Astrocyte of the hippocampus (primary cell): ENCODE results near the gene CTXN3.

Experiments
- DNase-seq: peaks from one replicate; pipeline ENCODE4 v3.0.0; 2011; ENCODE audit warnings: low read depth, low spot score

Gene CTXN3

GRCh38 chr5:127697894-127698600 is 49.2 kb downstream of the CTXN3 start:
- DNase-seq = peak; percentile 67

- DNase-seq = no peak
These were observed 50.5 kb downstream of the CTXN3 start for GRCh38 chr5:127699416-127699815.

GRCh38 chr5:127700237-127700766 is 51.4 kb downstream of the CTXN3 start:
- DNase-seq = no peak

GRCh38 chr5:127702434-127702833 is 53.6 kb downstream of the CTXN3 start:
- no peak for DNase-seq

GRCh38 chr5:127702926-127703561 is 54.2 kb downstream of the CTXN3 start, which contains the start of gene CCDC192:
TSS of gene CCDC192 (plus strand) at chr5:127703391. CDS start at chr5:127703446, 55 bp downstream.
- DNase-seq = peak; percentile 3

- peak; percentile 70 for DNase-seq
These were observed 56.4 kb downstream of the CTXN3 start for GRCh38 chr5:127705120-127705892.

- DNase-seq = no peak
These were observed 57.8 kb downstream of the CTXN3 start for GRCh38 chr5:127706691-127707090.

GRCh38 chr5:127707209-127707608 is 58.3 kb downstream of the CTXN3 start:
- no peak for DNase-seq
